Measurements from ENCODE around the gene GAB4.

DNA sequence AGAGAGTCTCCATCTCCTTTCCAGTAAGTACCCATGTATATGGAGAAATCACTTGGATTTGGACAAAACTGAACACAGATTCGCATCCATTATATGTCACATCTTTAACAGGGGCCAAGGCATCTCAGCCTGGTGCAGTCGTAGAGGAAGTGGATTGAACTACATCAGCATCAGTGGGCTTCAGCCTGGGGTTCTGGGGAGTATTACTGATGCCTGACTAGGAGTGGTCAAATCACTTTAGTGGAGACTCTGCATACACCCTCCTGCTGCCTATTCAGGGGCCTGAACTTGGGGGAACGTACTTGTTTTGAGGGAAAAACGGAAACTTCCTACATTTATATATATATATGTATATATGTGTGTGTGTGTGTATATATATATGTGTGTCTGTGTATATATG is 72.8 kb downstream of the GAB4 start:
- no peak for TF ChIP-seq POLR2A (IDR thresholded peaks at IDR 0.05)
- TF ChIP-seq, protein P1, sequence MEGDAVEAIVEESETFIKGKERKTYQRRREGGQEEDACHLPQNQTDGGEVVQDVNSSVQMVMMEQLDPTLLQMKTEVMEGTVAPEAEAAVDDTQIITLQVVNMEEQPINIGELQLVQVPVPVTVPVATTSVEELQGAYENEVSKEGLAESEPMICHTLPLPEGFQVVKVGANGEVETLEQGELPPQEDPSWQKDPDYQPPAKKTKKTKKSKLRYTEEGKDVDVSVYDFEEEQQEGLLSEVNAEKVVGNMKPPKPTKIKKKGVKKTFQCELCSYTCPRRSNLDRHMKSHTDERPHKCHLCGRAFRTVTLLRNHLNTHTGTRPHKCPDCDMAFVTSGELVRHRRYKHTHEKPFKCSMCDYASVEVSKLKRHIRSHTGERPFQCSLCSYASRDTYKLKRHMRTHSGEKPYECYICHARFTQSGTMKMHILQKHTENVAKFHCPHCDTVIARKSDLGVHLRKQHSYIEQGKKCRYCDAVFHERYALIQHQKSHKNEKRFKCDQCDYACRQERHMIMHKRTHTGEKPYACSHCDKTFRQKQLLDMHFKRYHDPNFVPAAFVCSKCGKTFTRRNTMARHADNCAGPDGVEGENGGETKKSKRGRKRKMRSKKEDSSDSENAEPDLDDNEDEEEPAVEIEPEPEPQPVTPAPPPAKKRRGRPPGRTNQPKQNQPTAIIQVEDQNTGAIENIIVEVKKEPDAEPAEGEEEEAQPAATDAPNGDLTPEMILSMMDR (IDR thresholded peaks at IDR 0.05) = no peak

All from lower leg skin (tissue), 3 donors.